Right lobe of liver (tissue), 6 donors: ENCODE results near the gene CTSW. TPM values are rescaled to one million over a fixed set of nuclear protein-coding genes. Genes with fewer than 3 reads are reported as not detected.

Source experiments
- ATAC-seq, 4 donors: fragments of 200-7000 bp; cut with Tn5 transposase; one replicate each; pipeline ENCODE4 v1.9.1; 2020; ENCODE audit warnings: mild to moderate bottlenecking in 4 of 4, moderate library complexity in 4 of 4
- DNase-seq, 3 donors: peaks; one replicate each; pipeline ENCODE4 v3.0.0-alpha.2; 2020
- H3K27ac ChIP-seq, 3 donors: fragments of 200-600 bp; one replicate each; pipeline ENCODE4 v1.8.0; 2022
- H3K27me3 ChIP-seq, 2 donors: fragments of 200-600 bp; one replicate each; pipeline ENCODE4 v1.8.0; 2022
- H3K36me3 ChIP-seq, 4 donors: fragments of 200-600 bp; sonication (generic) in 1 of 4; one replicate each; pipeline versions ENCODE4 v1.5.1 to v1.8.0; 2017 to 2022; ENCODE audit warnings: control low read depth in 1 of 4
- H3K4me1 ChIP-seq, 4 donors: fragments of 200-600 bp; sonication (generic) in 1 of 4; one replicate each; pipeline versions ENCODE4 v1.5.1 to v1.8.0; 2017 to 2022; ENCODE audit warnings: control low read depth in 1 of 4
- H3K4me3 ChIP-seq, 3 donors: fragments of 200-600 bp; one replicate each; pipeline ENCODE4 v1.8.0; 2022
- H3K9me3 ChIP-seq, 4 donors: fragments of 200-600 bp; sonication (generic) in 1 of 4; one replicate each; pipeline versions ENCODE4 v1.5.1 to v1.8.0; 2017 to 2022; ENCODE audit warnings: control low read depth in 1 of 4
- POLR2A ChIP-seq: fragments of 450-650 bp; IDR thresholded peaks from one replicate; pipeline ENCODE4 v1.6.1; 2017; ENCODE audit warnings: antibody characterized with exemption, mild to moderate bottlenecking
- WGBS: methylation state at CpG from one replicate; pipeline ENCODE4 v1.1.6; 2018; ENCODE audit warnings: low coverage, low lambda C conversion rate; ENCODE audit not compliant: insufficient coverage; ENCODE audit errors: missing lambda C conversion rate; 5-methylcytosine and 5-hydroxymethylcytosine counted together
- intact Hi-C, 2 donors: fragments of 100-400 bp; cut with DNase I; formaldehyde crosslinking; loops; one replicate each; pipeline versions ENCODE4 v1.11.2 to v1.14.1; 2022
- total RNA-seq, 6 experiments: library from RNA; depleted of rRNA in 2 of 6; stranded (reverse); fragments of >200 nt in 2 of 6; fragmentation: NEBNext Ultra II Directional in 3 of 6; extraction: Animal tissue kit (Norgen Biotek cat#: 25700) in 3 of 6; gene quantifications; one replicate each; pipeline versions ENCODE4 v1.1.0 to v1.2.4, GENCODE V29; 2016 to 2023
- TF ChIP-seq, protein P1 (sequence below), 4 donors: fragments of 200-600 bp in 3 of 4; fragments of 450-650 bp in 1 of 4; IDR thresholded peaks; one replicate each; pipeline versions ENCODE4 v1.5.1 to v1.8.0; 2016 to 2022; ENCODE audit warnings: antibody characterized with exemption in 4 of 4, mild to moderate bottlenecking in 2 of 4
- donor health status: DM: no; HTN: yes; CAD: no.
- donor health status: DM: no; HTN: no; CAD: no.
- donor health status: DM: no; HTN: no; CAD: no.
- donor health status: DM: no; HTN: yes; CAD: no.
- donor health status: DM: no; HTN: yes; CAD: no.

The CTSW gene
- total RNA-seq, 6 experiments from 2014 or later: 0.49 to 1.3 (median 1.0) TPM

DNA sequence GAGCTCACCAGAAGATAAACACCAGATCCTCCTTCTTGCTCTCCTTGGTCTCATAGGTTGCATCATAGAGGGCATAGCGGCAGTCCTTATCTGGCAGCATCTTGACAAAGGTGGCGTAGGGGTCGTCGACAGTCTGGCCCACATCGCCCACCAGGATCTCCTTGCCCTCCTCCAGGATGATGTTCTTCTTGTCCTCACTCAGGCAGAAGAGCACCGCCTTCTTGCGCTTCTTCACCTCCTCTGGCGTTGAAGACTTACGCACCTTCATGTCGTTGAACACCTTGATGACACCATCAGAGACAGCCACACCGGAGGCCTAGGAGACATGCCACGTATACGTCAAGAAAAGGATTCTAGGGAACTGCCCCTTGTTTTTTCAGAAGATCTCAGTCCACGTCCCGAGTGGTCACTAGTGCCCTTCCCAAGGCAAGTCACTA is 23.7 kb upstream of the CTSW start:
- H3K9me3 ChIP-seq: no peaks in the 10 kb centered on the region
- ATAC-seq (no peak), DNase-seq (no peak)
- no peaks in the 10 kb centered on the region for H3K27me3 ChIP-seq
- H3K4me1 ChIP-seq: peaks cover 0 to 17% (median 4%) of the 10 kb centered on the region in 4 donors
- no peak overlapping the region for H3K27ac ChIP-seq
- peaks cover 6 to 38% (median 21%) of the 10 kb centered on the region in 4 donors for H3K36me3 ChIP-seq
- 84% methylated on average over 9 of the region's 15 CpGs for WGBS
- intact Hi-C loops: no loop called here
- peak overlapping the region in 2 of 3 donors; percentile 86 to 97 for H3K4me3 ChIP-seq
- TF ChIP-seq, protein P1, sequence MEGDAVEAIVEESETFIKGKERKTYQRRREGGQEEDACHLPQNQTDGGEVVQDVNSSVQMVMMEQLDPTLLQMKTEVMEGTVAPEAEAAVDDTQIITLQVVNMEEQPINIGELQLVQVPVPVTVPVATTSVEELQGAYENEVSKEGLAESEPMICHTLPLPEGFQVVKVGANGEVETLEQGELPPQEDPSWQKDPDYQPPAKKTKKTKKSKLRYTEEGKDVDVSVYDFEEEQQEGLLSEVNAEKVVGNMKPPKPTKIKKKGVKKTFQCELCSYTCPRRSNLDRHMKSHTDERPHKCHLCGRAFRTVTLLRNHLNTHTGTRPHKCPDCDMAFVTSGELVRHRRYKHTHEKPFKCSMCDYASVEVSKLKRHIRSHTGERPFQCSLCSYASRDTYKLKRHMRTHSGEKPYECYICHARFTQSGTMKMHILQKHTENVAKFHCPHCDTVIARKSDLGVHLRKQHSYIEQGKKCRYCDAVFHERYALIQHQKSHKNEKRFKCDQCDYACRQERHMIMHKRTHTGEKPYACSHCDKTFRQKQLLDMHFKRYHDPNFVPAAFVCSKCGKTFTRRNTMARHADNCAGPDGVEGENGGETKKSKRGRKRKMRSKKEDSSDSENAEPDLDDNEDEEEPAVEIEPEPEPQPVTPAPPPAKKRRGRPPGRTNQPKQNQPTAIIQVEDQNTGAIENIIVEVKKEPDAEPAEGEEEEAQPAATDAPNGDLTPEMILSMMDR (IDR thresholded peaks at IDR 0.05): no peak
- TF ChIP-seq POLR2A: no peak

DNA sequence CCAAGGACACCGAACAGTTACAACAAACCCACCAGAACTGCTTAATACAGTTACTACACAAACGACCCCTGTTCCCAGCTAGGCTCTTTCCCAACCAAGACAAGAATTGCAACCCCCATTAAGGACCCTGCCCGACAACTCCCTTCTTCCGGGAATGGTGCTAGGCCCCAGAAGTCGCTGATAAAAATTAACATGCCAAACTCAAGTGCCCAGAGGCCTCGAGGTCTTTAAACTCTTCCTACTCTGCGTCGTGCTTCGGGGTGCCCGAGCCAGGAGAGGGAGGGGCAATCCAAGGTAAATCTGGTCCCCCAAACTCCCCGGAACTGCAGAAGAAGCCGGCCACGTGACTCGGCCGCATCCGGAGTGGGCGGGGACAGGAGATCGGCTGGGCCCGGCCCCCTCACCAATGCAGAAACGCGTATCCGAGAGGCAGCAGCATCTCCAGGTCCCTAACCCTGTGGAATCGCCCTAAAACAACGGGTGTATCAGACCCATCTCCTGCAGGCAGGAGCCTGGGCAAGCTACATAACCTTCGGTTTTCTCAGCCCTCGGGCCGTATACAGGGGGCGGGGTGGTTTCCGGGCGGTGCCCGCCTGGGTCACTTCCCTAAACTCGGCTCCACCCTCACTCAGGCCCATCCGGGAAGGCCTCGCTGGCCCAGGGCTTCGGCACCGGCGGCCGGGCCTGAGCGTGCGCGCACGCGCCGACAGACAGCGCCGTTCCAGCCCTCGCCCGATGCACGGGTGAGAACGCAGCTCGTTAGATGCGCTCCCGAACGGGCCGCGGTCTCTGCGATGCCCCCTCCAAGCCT is 22.7 kb upstream of the CTSW start:
- H3K27ac ChIP-seq: peak overlapping the region; percentile 94 to 96 (median 95)
- TF ChIP-seq, protein P1 (IDR thresholded peaks at IDR 0.05): no peak
- TF ChIP-seq POLR2A: peak; percentile 68
- H3K9me3 ChIP-seq: no peaks in the 10 kb centered on the region
- ATAC-seq (peak; percentile 43 to 57 (median 50)), DNase-seq (peak; percentile 87 to 89 (median 88))
- peaks cover 0 to 25% (median 4%) of the 10 kb centered on the region in 4 donors for H3K4me1 ChIP-seq
- 14% methylated on average over 4 of the region's 57 CpGs for WGBS
- H3K27me3 ChIP-seq: no peaks in the 10 kb centered on the region
- peak overlapping the region; percentile 86 to 98 (median 97) for H3K4me3 ChIP-seq
- intact Hi-C loops: no loop called here
- H3K36me3 ChIP-seq: peaks cover 6 to 38% (median 20%) of the 10 kb centered on the region in 4 donors

DNA sequence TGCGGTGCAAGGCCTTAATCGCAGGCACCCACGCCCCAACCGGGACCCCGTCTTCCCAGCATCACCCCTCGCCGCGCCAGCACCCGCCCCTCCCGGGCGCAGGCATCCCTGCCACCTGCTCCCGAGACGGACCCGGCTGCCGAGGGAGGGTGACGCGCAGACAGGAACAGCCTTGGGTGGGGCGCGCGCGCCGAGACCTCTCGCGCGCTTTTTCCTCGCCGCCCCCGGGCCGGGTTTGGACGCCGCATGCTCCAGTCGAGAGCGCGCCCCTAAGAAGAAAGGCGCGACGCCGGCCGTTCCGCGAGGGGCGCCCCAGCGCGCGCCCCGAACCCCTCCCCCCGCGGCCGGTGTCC is 22.2 kb upstream of the CTSW start:
- Histone ChIP-seq H3K36me3 (peaks cover 6 to 44% (median 21%) of the 10 kb centered on the region in 4 donors), H3K27ac (peak overlapping the region; percentile 94 to 96 (median 95)), H3K4me3 (peak overlapping the region; percentile 86 to 98 (median 97)), H3K27me3 (no peaks in the 10 kb centered on the region), H3K9me3 (no peaks in the 10 kb centered on the region), H3K4me1 (peaks cover 0 to 26% (median 4%) of the 10 kb centered on the region in 4 donors)
- 0% methylated on average over 4 of the region's 49 CpGs for whole genome bisulfite sequencing
- DNase-seq (peak in 1 of 3 donors; percentile 76), ATAC-seq (no peak)
- intact Hi-C loops: no loop called here
- TF ChIP-seq POLR2A: no peak
- TF ChIP-seq, protein P1 (IDR thresholded peaks at IDR 0.05): no peak

DNA sequence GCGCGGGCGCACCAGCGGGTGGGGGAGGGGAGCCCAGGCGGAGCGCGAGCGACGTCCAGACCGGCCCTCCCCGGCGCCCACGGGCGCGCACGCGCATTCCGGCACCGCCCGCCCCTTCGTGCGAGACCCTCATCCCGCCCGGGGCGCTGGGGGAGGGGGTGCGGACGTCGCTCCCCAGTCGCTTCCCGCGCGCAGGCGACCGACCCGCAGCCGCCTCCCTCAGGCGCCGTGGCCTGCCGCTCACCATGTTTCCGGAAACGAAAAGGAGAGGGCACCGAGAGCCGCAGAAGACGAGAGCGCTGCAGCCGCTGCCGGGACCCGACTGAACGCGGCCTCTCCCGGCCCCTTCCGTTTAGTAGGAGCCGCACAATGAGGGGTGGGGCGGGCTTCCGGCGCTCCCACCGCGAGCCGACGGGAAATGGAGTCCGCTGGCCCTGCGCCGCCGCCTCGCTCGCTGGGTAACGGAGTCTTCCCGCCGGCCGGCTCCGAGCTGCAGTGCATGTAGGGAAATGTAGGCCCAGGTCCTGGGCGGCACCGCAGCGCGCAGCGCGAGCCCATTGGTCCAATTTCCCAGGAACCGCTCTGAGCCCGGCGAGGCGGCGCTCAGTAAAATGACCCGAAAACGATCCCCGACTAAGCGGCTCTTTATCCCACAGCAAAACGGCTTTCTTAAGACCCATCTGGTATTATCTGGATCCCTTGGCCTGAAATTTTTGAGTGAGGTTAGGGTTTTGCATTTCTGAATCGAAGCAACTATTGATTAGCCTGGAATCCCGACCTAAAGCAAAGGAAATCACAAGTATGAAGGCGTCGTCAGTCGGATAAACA is 21.6 kb upstream of the CTSW start, which contains the start of gene CFL1:
Gene CFL1 (minus strand): TSS at position 328 of the 828 bp plus-strand sequence. CDS start 81 bp downstream, at position 247.
- TF ChIP-seq POLR2A: peak; percentile 99
- TF ChIP-seq, protein P1 (IDR thresholded peaks at IDR 0.05): no peak
- H3K9me3 ChIP-seq: no peaks in the 10 kb centered on the region
- ATAC-seq (peak; percentile 71 to 78 (median 74)), DNase-seq (peak; percentile 99)
- peaks cover 0 to 26% (median 4%) of the 10 kb centered on the region in 4 donors for H3K4me1 ChIP-seq
- intact Hi-C loops: no loop called here
- H3K27ac ChIP-seq: peak within 1 kb of the TSS; percentile 94 to 96 (median 95)
- no peaks in the 10 kb centered on the region for H3K27me3 ChIP-seq
- H3K4me3 ChIP-seq: peak within 1 kb of the TSS; percentile 86 to 98 (median 97)
- 0% methylated on average over 30 of the region's 92 CpGs for WGBS
- peaks cover 6 to 43% (median 23%) of the 10 kb centered on the region in 4 donors for H3K36me3 ChIP-seq
